Measurements from ENCODE around the gene TMC3. TPM values are rescaled to one million over a fixed set of nuclear protein-coding genes. Genes with fewer than 3 reads are reported as not detected.
"Not testable (repeated sequence)": the region's sequence is repeated elsewhere in the genome, so short reads cannot be mapped to it uniquely, and the experiment has no call there.

Gene TMC3
- total and polyA plus RNA-seq, 2 experiments from 2014 or later = not detected

DNA sequence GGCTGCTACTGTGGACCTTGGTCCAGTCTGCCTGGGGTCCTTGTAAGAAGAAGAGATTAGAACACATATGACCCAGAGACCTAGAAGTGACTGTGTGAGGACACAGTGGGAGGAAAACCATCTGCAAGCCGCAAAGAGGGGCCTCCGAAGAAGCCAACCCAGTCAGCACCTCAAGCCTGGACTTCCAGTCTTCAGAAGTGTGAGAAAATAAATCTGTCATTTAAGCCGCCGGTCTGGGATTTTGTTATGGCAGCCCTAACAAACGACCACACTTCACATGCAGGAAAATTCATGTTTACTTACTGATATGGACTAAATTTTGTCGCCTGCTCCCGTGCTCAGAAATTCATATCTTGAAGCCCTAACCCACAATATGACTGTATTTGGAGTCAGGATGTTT is 44.4 kb upstream of the TMC3 start:
- Histone ChIP-seq H3K4me2 (ENCODE audit: unreplicated experiment) (no peak overlapping the region), H3K79me2 (ENCODE audit: insufficient read depth) (no peaks in the 10 kb centered on the region), H3K9me2 (ENCODE audit: insufficient read depth) (no peaks in the 10 kb centered on the region), H3K4me3 (no peak overlapping the region), H3K27ac (no peak overlapping the region), H3K4me1 (ENCODE audit: insufficient read depth) (no peaks in the 10 kb centered on the region), H4K20me1 (ENCODE audit: insufficient read depth) (no peaks in the 10 kb centered on the region), H3K27me3 (replicated peaks; ENCODE audit: insufficient read depth) (no peaks in the 10 kb centered on the region; the same call in 1 of the 2 replicates), H2AFZ (no peak overlapping the region), H3K9ac (no peak overlapping the region), H3F3A (ENCODE audit: insufficient read depth) (no peaks in the 10 kb centered on the region), H3K36me3 (ENCODE audit: low read depth) (no peaks in the 10 kb centered on the region), H3K9me3 (ENCODE audit: low read depth) (no peaks in the 10 kb centered on the region)
- WGBS, 2 experiments (ENCODE audit: low coverage in 1 of 2, low lambda C conversion rate in 2 of 2, missing lambda C conversion rate in 2 of 2) = 61 to 68% methylated on average over 7 of the region's 7 CpGs
- no peak for DNase-seq
- TF ChIP-seq EZH2phosphoT487 (IDR thresholded peaks at IDR 0.05; ENCODE audit: insufficient read depth, low read depth) (no peak), EZH2 (IDR thresholded peaks at IDR 0.05; ENCODE audit: insufficient read depth, poor library complexity, severe bottlenecking) (no peak)
- in situ Hi-C loops (cut with MboI) = no loop called here

- H2AFZ ChIP-seq; H3K36me3 ChIP-seq (ENCODE audit: low read depth); H4K20me1 ChIP-seq (ENCODE audit: insufficient read depth); H3K9ac ChIP-seq; H3K4me2 ChIP-seq (ENCODE audit: unreplicated experiment); H3F3A ChIP-seq (ENCODE audit: insufficient read depth); H3K27me3 ChIP-seq (replicated peaks; ENCODE audit: insufficient read depth); H3K4me3 ChIP-seq; DNase-seq; H3K9me2 ChIP-seq (ENCODE audit: insufficient read depth); H3K4me1 ChIP-seq (ENCODE audit: insufficient read depth); H3K79me2 ChIP-seq (ENCODE audit: insufficient read depth); H3K9me3 ChIP-seq (ENCODE audit: low read depth); H3K27ac ChIP-seq; in situ Hi-C loops (cut with MboI): not testable (repeated sequence)
- WGBS, 2 experiments (ENCODE audit: low coverage in 1 of 2, low lambda C conversion rate in 2 of 2, missing lambda C conversion rate in 2 of 2) = 74 to 76% methylated on average over 12 of the region's 12 CpGs
Observed at GRCh38 chr15:81414274-81414968, 40.4 kb upstream of the TMC3 start.

DNA sequence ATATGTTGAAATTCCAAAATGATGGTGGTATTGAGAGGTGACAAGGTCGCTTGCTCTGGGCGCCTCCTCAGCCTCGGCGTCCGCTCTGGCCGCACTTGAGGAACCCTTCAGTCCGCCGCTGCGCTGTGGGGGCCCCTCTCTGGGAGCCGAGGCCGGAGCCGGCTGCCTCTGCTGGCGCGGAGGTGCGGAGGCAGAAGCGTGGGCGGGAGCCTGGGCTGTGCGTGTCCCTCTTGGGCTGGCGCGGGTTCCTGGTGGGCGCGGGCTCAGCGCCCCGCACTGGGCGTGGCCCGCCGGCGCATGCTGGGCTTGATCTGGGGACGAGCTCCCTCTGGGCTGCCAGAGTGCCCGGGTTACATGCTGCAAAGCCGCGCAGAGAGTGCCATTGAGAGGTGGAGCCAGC is 39.8 kb upstream of the TMC3 start:
- no peak for DNase-seq
- peaks cover 4% of the 10 kb centered on the region; the same call in 1 of the 2 replicates for H3K4me1 ChIP-seq (ENCODE audit: insufficient read depth)
- TF ChIP-seq EZH2 (IDR thresholded peaks at IDR 0.05; ENCODE audit: insufficient read depth, poor library complexity, severe bottlenecking) = no peak
- no peak for TF ChIP-seq EZH2phosphoT487 (IDR thresholded peaks at IDR 0.05; ENCODE audit: insufficient read depth, low read depth)
- no peaks in the 10 kb centered on the region for H3K9me3 ChIP-seq (ENCODE audit: low read depth)
- no peaks in the 10 kb centered on the region for H3K9me2 ChIP-seq (ENCODE audit: insufficient read depth)
- H3K4me2 ChIP-seq (ENCODE audit: unreplicated experiment) = no peak overlapping the region
- H3K79me2 ChIP-seq (ENCODE audit: insufficient read depth) = no peaks in the 10 kb centered on the region
- no peaks in the 10 kb centered on the region for H3K36me3 ChIP-seq (ENCODE audit: low read depth)
- H3F3A ChIP-seq (ENCODE audit: insufficient read depth) = no peaks in the 10 kb centered on the region
- no peaks in the 10 kb centered on the region for H4K20me1 ChIP-seq (ENCODE audit: insufficient read depth)
- no peak overlapping the region for H3K27ac ChIP-seq
- no peak overlapping the region for H3K9ac ChIP-seq
- WGBS, 2 experiments (ENCODE audit: low coverage in 1 of 2, low lambda C conversion rate in 2 of 2, missing lambda C conversion rate in 2 of 2) = 88 to 90% methylated on average over 30 to 32 of the region's 32 CpGs
- in situ Hi-C loops (cut with MboI) = no loop called here
- H3K27me3 ChIP-seq (replicated peaks; ENCODE audit: insufficient read depth) = 0 out of 2 replicates have a peak, but pooled peaks cover 5% of the 10 kb centered on the region
- H2AFZ ChIP-seq = no peak overlapping the region
- H3K4me3 ChIP-seq = no peak overlapping the region

DNA sequence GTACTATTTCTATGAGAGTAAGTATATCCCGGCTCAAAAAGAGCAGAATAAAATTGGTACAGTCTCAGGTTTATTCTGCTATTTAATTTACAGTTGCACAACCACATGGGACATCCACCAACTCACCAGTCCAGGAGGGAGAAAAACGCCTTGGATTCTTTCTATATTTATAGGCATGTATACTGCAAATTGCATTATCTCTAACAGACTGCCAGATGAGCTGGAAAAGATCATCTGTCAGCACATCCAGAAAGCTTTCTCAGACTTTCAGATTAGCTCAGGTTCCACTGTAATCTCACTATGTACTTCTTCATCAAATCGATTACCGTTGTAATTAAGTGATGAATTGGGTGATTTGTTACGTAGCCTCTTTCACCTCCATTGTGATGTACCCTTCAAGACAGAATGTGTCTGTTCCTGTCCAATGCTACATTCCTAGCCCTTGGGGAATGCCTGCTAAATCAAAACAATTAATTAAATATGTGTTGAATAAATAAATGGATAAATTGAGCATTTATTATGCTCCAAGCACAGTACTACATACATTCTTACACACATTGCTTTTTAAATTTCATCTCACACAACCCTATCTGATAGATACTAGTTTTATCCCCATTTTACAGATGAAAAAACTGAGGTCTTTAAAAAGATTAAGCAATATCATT is 38.1 kb upstream of the TMC3 start:
- Histone ChIP-seq H3K27ac (no peak overlapping the region), H3K4me1 (ENCODE audit: insufficient read depth) (peaks cover 4% of the 10 kb centered on the region; the same call in 1 of the 2 replicates), H4K20me1 (ENCODE audit: insufficient read depth) (no peaks in the 10 kb centered on the region), H3K4me3 (no peak overlapping the region), H3K79me2 (ENCODE audit: insufficient read depth) (no peaks in the 10 kb centered on the region), H3F3A (ENCODE audit: insufficient read depth) (no peaks in the 10 kb centered on the region), H2AFZ (no peak overlapping the region), H3K9me3 (ENCODE audit: low read depth) (no peaks in the 10 kb centered on the region), H3K36me3 (ENCODE audit: low read depth) (no peaks in the 10 kb centered on the region), H3K27me3 (replicated peaks; ENCODE audit: insufficient read depth) (0 out of 2 replicates have a peak, but pooled peaks cover 5% of the 10 kb centered on the region), H3K9ac (no peak overlapping the region), H3K4me2 (ENCODE audit: unreplicated experiment) (no peak overlapping the region), H3K9me2 (ENCODE audit: insufficient read depth) (no peaks in the 10 kb centered on the region)
- no peak for DNase-seq
- 56 to 59% methylated on average over 5 of the region's 5 CpGs for WGBS, 2 experiments (ENCODE audit: low coverage in 1 of 2, low lambda C conversion rate in 2 of 2, missing lambda C conversion rate in 2 of 2)
- in situ Hi-C loops (cut with MboI) = no loop called here
- TF ChIP-seq EZH2phosphoT487 (IDR thresholded peaks at IDR 0.05; ENCODE audit: insufficient read depth, low read depth) = no peak
- no peak for TF ChIP-seq EZH2 (IDR thresholded peaks at IDR 0.05; ENCODE audit: insufficient read depth, poor library complexity, severe bottlenecking)
